Astrocyte (in vitro differentiated cells and primary cell): ENCODE measurements around the gene PPP1R12B. TPM values are rescaled to one million over a fixed set of nuclear protein-coding genes. Genes with fewer than 3 reads are reported as not detected.
A peak's percentile ranks its signal among the peaks of the same experiment; 100 is the strongest.
"Not testable (repeated sequence)": the region's sequence is repeated elsewhere in the genome, so short reads cannot be mapped to it uniquely, and the experiment has no call there.

Experiments
- DNase-seq: peaks from one replicate; pipeline ENCODE4 v3.0.0-alpha.2; 2010; ENCODE audit warnings: low read depth
- FAIRE-seq: peaks from 2 replicates; lab custom pipeline; 2011; peaks lifted over from hg19 to GRCh38; lab: Jason Lieb, UNC
- H2AFZ ChIP-seq: 2 replicates; pipeline ENCODE4 v1.6.0; 2012; ENCODE audit warnings: low read depth, low read length, inconsistent platforms
- H3K27ac ChIP-seq: 2 replicates; pipeline ENCODE4 v1.5.1; 2011; ENCODE audit warnings: low read depth, low read length, inconsistent platforms
- H3K27me3 ChIP-seq: 2 replicates; pipeline ENCODE4 v1.6.0; 2011; ENCODE audit warnings: low read length, inconsistent platforms; ENCODE audit not compliant: insufficient read depth
- H3K36me3 ChIP-seq: 2 replicates; pipeline ENCODE4 v1.5.1; 2011; ENCODE audit warnings: low read length, inconsistent platforms; ENCODE audit not compliant: insufficient read depth
- H3K4me1 ChIP-seq: 2 replicates; pipeline ENCODE4 v1.5.1; 2011; ENCODE audit warnings: low read length, inconsistent platforms; ENCODE audit not compliant: insufficient read depth
- H3K4me2 ChIP-seq: 2 replicates; pipeline ENCODE4 v1.6.0; 2012; ENCODE audit warnings: low read length, inconsistent platforms
- H3K4me3 ChIP-seq: 2 replicates; pipeline ENCODE4 v1.5.1; 2011; ENCODE audit warnings: low read depth, mild to moderate bottlenecking, low read length, inconsistent platforms; ENCODE audit not compliant: insufficient read depth
- H3K79me2 ChIP-seq: 2 replicates; pipeline ENCODE4 v1.6.0; 2012; ENCODE audit warnings: mild to moderate bottlenecking, low read length, inconsistent platforms; ENCODE audit not compliant: insufficient read depth
- H3K9ac ChIP-seq: 2 replicates; pipeline ENCODE4 v1.6.0; 2012; ENCODE audit warnings: mild to moderate bottlenecking, low read length, inconsistent platforms
- H3K9me3 ChIP-seq: 2 replicates; pipeline ENCODE4 v1.5.1; 2012; ENCODE audit warnings: low read depth, mild to moderate bottlenecking, low read length, inconsistent platforms; ENCODE audit not compliant: insufficient read depth
- H4K20me1 ChIP-seq: 2 replicates; pipeline ENCODE4 v1.6.0; 2012; ENCODE audit warnings: low read length, inconsistent platforms; ENCODE audit not compliant: insufficient read depth
- H3K27ac Mint-ChIP-seq: one replicate; pipeline ENCODE4 v1.8.0; 2021; ENCODE audit warnings: mild to moderate bottlenecking, mixed read lengths; ENCODE audit not compliant: unreplicated experiment
- H3K27me3 Mint-ChIP-seq: one replicate; pipeline ENCODE4 v1.8.0; 2021; ENCODE audit warnings: low read depth, mixed read lengths; ENCODE audit not compliant: unreplicated experiment
- H3K36me3 Mint-ChIP-seq: one replicate; pipeline ENCODE4 v1.8.0; 2021; ENCODE audit warnings: low read depth, mixed read lengths; ENCODE audit not compliant: unreplicated experiment
- H3K4me1 Mint-ChIP-seq: one replicate; pipeline ENCODE4 v1.8.0; 2021; ENCODE audit warnings: low read depth, mixed read lengths; ENCODE audit not compliant: unreplicated experiment
- H3K4me3 Mint-ChIP-seq: one replicate; pipeline ENCODE4 v1.8.0; 2021; ENCODE audit warnings: mild to moderate bottlenecking, moderate library complexity, mixed read lengths; ENCODE audit not compliant: unreplicated experiment
- H3K9me3 Mint-ChIP-seq: one replicate; pipeline ENCODE4 v1.8.0; 2021; ENCODE audit warnings: mild to moderate bottlenecking, mixed read lengths; ENCODE audit not compliant: unreplicated experiment
- EZH2 ChIP-seq: IDR thresholded peaks from 2 replicates; pipeline ENCODE4 v1.6.1; 2012; ENCODE audit warnings: mild to moderate bottlenecking, low read length, inconsistent platforms; ENCODE audit not compliant: insufficient read depth
- total RNA-seq: library from RNA; stranded (reverse); gene quantifications from 2 replicates; pipeline ENCODE4 v1.2.1, GENCODE V29; 2021
- TF ChIP-seq, protein P1 (sequence below): IDR thresholded peaks from 2 replicates; pipeline ENCODE4 v1.5.1; 2011; ENCODE audit warnings: low read depth, mild to moderate bottlenecking, inconsistent platforms, low read length, moderate library complexity; ENCODE audit not compliant: insufficient read depth

The PPP1R12B gene
- total RNA-seq, 1 donor from 2014 or later: 12.2 TPM

DNA sequence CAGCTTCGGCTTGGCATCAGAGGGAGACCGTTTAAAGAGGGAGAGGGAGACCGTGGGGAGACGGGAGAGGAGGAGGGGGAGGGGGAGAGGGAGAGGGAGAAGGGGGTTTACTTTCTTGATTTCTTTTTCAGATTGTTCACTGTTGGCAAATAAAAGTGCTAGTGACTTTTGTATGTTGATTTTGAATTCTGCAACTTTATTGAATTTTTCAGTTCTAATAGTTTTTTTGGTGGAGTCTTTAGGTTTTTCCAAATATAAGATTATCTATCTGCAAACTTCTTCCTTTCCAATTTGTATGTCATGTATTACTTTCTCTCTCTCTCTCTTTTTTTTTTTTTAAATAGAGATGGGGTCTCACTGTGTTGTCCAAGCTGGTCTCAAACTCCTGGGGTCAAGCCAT, 104.0 kb downstream of the PPP1R12B start:
- Histone ChIP-seq H3K9me3 (no peaks in the 10 kb centered on the region), H3K4me2 (no peak overlapping the region), H4K20me1 (no peaks in the 10 kb centered on the region), H2AFZ (no peak overlapping the region), H3K9ac (no peak overlapping the region), H3K79me2 (no peaks in the 10 kb centered on the region), H3K27ac (no peak overlapping the region), H3K27me3 (no peaks in the 10 kb centered on the region), H3K4me1 (peaks cover 5% of the 10 kb centered on the region), H3K36me3 (no peaks in the 10 kb centered on the region), H3K4me3 (no peak overlapping the region)
- Mint-ChIP-seq H3K9me3 (no peaks in the 10 kb centered on the region), H3K27me3 (no peaks in the 10 kb centered on the region), H3K27ac (no peak overlapping the region), H3K36me3 (peaks cover 13% of the 10 kb centered on the region), H3K4me3 (no peak overlapping the region), H3K4me1 (peaks cover 14% of the 10 kb centered on the region)
- TF ChIP-seq, protein P1, sequence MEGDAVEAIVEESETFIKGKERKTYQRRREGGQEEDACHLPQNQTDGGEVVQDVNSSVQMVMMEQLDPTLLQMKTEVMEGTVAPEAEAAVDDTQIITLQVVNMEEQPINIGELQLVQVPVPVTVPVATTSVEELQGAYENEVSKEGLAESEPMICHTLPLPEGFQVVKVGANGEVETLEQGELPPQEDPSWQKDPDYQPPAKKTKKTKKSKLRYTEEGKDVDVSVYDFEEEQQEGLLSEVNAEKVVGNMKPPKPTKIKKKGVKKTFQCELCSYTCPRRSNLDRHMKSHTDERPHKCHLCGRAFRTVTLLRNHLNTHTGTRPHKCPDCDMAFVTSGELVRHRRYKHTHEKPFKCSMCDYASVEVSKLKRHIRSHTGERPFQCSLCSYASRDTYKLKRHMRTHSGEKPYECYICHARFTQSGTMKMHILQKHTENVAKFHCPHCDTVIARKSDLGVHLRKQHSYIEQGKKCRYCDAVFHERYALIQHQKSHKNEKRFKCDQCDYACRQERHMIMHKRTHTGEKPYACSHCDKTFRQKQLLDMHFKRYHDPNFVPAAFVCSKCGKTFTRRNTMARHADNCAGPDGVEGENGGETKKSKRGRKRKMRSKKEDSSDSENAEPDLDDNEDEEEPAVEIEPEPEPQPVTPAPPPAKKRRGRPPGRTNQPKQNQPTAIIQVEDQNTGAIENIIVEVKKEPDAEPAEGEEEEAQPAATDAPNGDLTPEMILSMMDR: no peak
- TF ChIP-seq EZH2: no peak
- FAIRE-seq (no peak), DNase-seq (no peak)

DNA sequence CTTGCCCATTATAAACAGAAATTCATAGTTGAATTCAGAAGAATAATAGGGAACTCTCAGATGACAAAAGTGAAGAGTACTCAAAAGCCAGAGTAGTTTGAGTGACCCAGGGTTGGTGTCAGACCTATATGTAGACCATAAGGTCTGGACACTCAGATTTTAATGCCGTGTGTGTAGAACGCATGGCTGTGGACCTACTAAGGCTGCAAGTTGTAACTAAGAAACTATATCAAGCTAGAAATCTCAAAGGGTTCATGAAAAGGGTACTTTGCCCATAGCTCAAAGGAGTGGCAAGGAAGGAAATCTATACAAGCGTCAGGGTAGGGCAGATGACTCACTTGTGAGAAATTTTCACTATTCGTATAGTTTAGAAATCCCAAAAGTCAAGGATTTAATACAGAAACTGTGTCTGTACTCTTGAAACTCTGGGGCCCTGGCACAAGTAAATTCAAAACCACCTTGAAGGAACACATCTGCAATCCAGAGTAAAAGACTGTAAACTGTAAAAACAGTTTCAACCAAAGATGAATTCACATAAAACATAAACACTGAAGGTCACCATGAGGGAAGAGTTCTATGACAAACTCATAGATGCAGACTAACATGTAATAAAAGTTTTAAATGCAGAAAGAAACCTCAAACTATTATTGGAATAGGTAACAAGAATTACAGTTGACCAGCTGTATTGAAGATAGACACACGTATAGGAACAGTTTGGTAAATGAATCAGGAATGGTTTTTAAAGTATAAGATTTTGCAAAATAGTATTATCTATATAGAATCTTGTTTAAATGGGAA, 108.1 kb downstream of the PPP1R12B start:
- not testable (repeated sequence) for H3K79me2 ChIP-seq, FAIRE-seq, H3K4me3 ChIP-seq, H2AFZ ChIP-seq, H3K36me3 ChIP-seq, H4K20me1 ChIP-seq, H3K27ac ChIP-seq, H3K27me3 Mint-ChIP-seq, H3K9me3 Mint-ChIP-seq, H3K4me3 Mint-ChIP-seq, H3K27me3 ChIP-seq, H3K9me3 ChIP-seq
- peak overlapping the region; percentile 24 for H3K9ac ChIP-seq
- peak overlapping the region; percentile 49 for H3K27ac Mint-ChIP-seq
- H3K36me3 Mint-ChIP-seq: peaks cover 11% of the 10 kb centered on the region
- H3K4me1 Mint-ChIP-seq: peaks cover 27% of the 10 kb centered on the region
- peak; percentile 51 for DNase-seq
- peak overlapping the region; percentile 68 for H3K4me2 ChIP-seq
- peaks cover 18% of the 10 kb centered on the region for H3K4me1 ChIP-seq

DNA sequence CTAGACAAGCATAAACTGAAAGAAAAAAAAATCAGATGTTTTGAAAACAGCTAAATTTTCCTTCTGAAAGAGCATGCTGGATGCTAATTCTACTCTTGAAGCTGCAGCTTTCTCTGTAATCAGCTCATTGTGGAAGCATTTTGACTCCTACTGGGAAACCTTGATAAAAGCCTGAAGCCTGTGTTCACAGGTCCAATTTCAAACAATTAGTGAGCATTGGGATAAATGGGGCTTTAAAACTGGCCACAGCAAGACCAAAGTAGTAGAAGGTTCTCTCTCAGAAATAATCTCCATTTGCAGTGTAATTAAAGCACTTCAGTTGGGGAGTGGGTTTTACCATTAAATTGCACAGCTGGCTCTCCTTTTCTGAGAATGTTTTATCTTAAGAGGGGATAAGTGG, 110.2 kb downstream of the PPP1R12B start:
- peaks cover 18% of the 10 kb centered on the region for H3K4me1 ChIP-seq
- not testable (repeated sequence) for H3K27ac Mint-ChIP-seq, H2AFZ ChIP-seq, H3K4me3 ChIP-seq, H3K4me2 ChIP-seq, H4K20me1 ChIP-seq, H3K79me2 ChIP-seq, FAIRE-seq, H3K4me3 Mint-ChIP-seq, DNase-seq, H3K27ac ChIP-seq, H3K36me3 ChIP-seq, H3K27me3 Mint-ChIP-seq, H3K36me3 Mint-ChIP-seq, H3K9ac ChIP-seq, H3K9me3 Mint-ChIP-seq, H3K9me3 ChIP-seq, H3K27me3 ChIP-seq
- peaks cover 27% of the 10 kb centered on the region for H3K4me1 Mint-ChIP-seq

DNA sequence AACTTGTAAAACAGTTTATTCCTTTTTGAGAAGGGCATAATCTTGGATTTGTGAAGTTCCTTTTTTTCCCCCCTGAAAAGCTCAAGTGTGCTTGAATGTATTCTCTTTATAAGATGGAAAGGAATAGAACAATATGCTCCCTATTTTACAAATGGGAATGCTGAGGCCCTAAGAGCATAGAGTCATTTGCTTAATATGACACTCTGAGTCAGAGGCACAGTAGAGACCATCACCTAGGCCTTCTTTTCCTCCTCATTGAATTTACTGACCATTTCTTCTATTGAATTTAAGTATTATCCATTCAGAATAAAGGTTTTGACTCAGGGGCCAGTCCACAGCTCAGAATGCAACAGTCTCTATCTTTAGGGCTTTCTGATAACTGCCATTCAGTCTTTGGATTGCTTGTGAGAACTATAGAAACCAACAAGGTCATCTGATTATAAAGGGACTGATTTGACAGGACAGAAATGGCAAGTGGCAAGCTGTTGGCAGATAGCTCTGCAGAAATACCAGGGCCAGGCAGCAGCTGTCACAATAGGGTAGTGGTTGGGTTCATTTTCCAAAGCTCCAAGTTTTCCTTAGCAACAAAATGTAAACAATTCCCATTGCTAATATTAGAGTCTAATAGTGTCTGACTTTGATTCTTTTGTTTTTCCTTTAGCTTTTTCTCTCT, 111.1 kb downstream of the PPP1R12B start:
- H3K27ac Mint-ChIP-seq, H3K79me2 ChIP-seq, FAIRE-seq, H2AFZ ChIP-seq, H3K36me3 Mint-ChIP-seq, H3K27me3 Mint-ChIP-seq, H3K27me3 ChIP-seq, H3K4me3 Mint-ChIP-seq, DNase-seq, H3K9me3 ChIP-seq, H4K20me1 ChIP-seq, H3K36me3 ChIP-seq, H3K9me3 Mint-ChIP-seq: not testable (repeated sequence)
- Histone ChIP-seq H3K4me2 (peak overlapping the region; percentile 74), H3K27ac (peak overlapping the region; percentile 56), H3K4me1 (peaks cover 18% of the 10 kb centered on the region), H3K4me3 (peak overlapping the region; percentile 34), H3K9ac (peak overlapping the region; percentile 20)
- H3K4me1 Mint-ChIP-seq: peaks cover 27% of the 10 kb centered on the region

DNA sequence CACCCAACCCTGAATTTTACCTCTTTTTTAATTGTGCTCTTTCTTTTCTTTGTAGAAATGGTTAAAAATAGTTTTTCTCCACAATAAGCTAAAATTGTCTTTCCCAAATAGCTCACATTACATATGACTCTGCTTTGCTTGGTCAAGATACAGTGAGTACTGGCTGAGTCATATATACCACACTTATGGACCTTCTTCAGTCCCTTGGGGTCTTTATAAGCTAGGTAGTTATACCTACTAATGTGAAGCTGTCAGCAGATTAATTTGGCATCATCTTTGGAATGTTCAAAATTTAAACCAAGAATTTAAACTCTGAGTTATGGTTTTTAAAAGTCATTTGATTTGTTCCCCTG, 111.6 kb downstream of the PPP1R12B start:
- H3K9me3 Mint-ChIP-seq, H3K36me3 ChIP-seq, H3K4me3 Mint-ChIP-seq, H3K27me3 ChIP-seq, H4K20me1 ChIP-seq, H2AFZ ChIP-seq, H3K79me2 ChIP-seq, H3K27me3 Mint-ChIP-seq, H3K9me3 ChIP-seq, H3K36me3 Mint-ChIP-seq: not testable (repeated sequence)
- FAIRE-seq: peak; percentile 79
- H3K27ac ChIP-seq: peak overlapping the region; percentile 56
- Mint-ChIP-seq H3K4me1 (peaks cover 27% of the 10 kb centered on the region), H3K27ac (peak overlapping the region; percentile 16)
- DNase-seq: peak; percentile 71
- H3K4me1 ChIP-seq: peaks cover 18% of the 10 kb centered on the region
- peak overlapping the region; percentile 20 for H3K9ac ChIP-seq
- H3K4me2 ChIP-seq: peak overlapping the region; percentile 74
- peak overlapping the region; percentile 34 for H3K4me3 ChIP-seq
